HCT116 (cell line): ENCODE results near the gene GRIK4. TPM values are rescaled to one million over a fixed set of nuclear protein-coding genes. Genes with fewer than 3 reads are reported as not detected.

ENCODE experiments used
- ATAC-seq: fragments of 200-7000 bp; cut with Tn5 transposase; 2 replicates; pipeline ENCODE4 v1.9.1; 2020; ENCODE audit warnings: mild to moderate bottlenecking, moderate library complexity
- BruUV-seq: library from RNA; stranded (reverse); fragments of 400-500 nt; replicated peaks from 2 replicates; lab custom pipeline; 2021; lab: Mats Ljungman, UMichigan
- CTCF ChIA-PET: fragments of 300-600 bp; sonication (Branson Sonifier 250); formaldehyde crosslinking; loops from one replicate; lab custom pipeline; 2021; ENCODE audit warnings: antibody characterized with exemption; lab: Charles Lee
- POLR2A ChIA-PET: fragments of 300-600, 350-600 bp; sonication (Branson Sonifier 250); formaldehyde crosslinking; loops from one replicate; lab custom pipeline; 2021; ENCODE audit warnings: antibody characterized with exemption; lab: Charles Lee
- RAD21 ChIA-PET, 2 experiments: fragments of 300-600 bp; sonication (Branson Sonifier 250); formaldehyde crosslinking; loops; one replicate each; lab custom pipeline; 2023; ENCODE audit warnings: low total read pairs in 2 of 2; ENCODE audit not compliant: uncharacterized antibody in 2 of 2, unreplicated experiment in 2 of 2, low non-redundant PET in 1 of 2; lab: Charles Lee
- DNase-seq: peaks from one replicate; pipeline ENCODE4 v3.0.0-alpha.2; 2010; ENCODE audit warnings: low read depth, low spot score
- H2AFZ ChIP-seq: fragments of 200-600 bp; shearing (Covaris generic), sonication (generic); 2 replicates; pipeline ENCODE4 v1.6.1; 2017; ENCODE audit warnings: low read depth, mixed run types, mixed read lengths, antibody characterized with exemption, low read length; ENCODE audit not compliant: poor library complexity, severe bottlenecking
- H3K27ac ChIP-seq: 2 replicates; pipeline ENCODE4 v1.5.1; 2012; ENCODE audit warnings: low read depth, low read length
- H3K27me3 ChIP-seq: fragments of 200-600 bp; sonication (generic); 2 replicates; pipeline ENCODE4 v1.6.1; 2016; ENCODE audit warnings: mixed run types, low read length, mixed read lengths; ENCODE audit not compliant: insufficient read depth
- H3K36me3 ChIP-seq, 2 experiments: fragments of 200-500 bp in 1 of 2; fragments of 200-600 bp in 1 of 2; sonication (Bioruptor generic) in 1 of 2; sonication (generic) in 1 of 2; 2 replicates each; pipeline versions ENCODE4 v1.5.1 to v1.6.1; 2014 to 2016; ENCODE audit warnings: low read length in 2 of 2, inconsistent platforms in 1 of 2, mixed read lengths in 1 of 2, mixed run types in 1 of 2; ENCODE audit not compliant: insufficient read depth in 2 of 2, control insufficient read depth in 1 of 2
- H3K4me1 ChIP-seq, 2 experiments: fragments of 200-600 bp in 1 of 2; sonication (generic) in 1 of 2; 2 replicates each; pipeline versions ENCODE4 v1.5.1 to v1.6.1; 2012 to 2017; ENCODE audit warnings: low read length in 2 of 2, inconsistent platforms in 1 of 2, mild to moderate bottlenecking in 1 of 2, mixed read lengths in 1 of 2, mixed run types in 1 of 2, moderate library complexity in 1 of 2; ENCODE audit not compliant: insufficient read depth in 2 of 2, control insufficient read depth in 1 of 2
- H3K4me2 ChIP-seq: fragments of 200-600 bp; sonication (generic); 2 replicates; pipeline ENCODE4 v1.6.1; 2017; ENCODE audit warnings: mixed run types, low read length, mixed read lengths
- H3K4me3 ChIP-seq, 2 experiments: fragments of 200-600 bp in 1 of 2; sonication (generic) in 1 of 2; replicated peaks in 1 of 2; 2 replicates each; pipeline ENCODE4 v1.5.1; 2011 to 2016; ENCODE audit warnings: low read length in 2 of 2, control low read depth in 1 of 2, low read depth in 1 of 2, mild to moderate bottlenecking in 1 of 2, mixed read lengths in 1 of 2, mixed run types in 1 of 2
- H3K79me2 ChIP-seq: fragments of 200-600 bp; sonication (generic); 2 replicates; pipeline ENCODE4 v1.6.1; 2017; ENCODE audit warnings: mild to moderate bottlenecking, mixed run types, low read length, moderate library complexity, mixed read lengths; ENCODE audit not compliant: insufficient read depth
- H3K9ac ChIP-seq: fragments of 200-600 bp; sonication (generic); 2 replicates; pipeline ENCODE4 v1.6.1; 2016; ENCODE audit warnings: low read length, mixed read lengths
- H3K9me2 ChIP-seq: fragments of 200-600 bp; sonication (generic), shearing (Covaris generic); 2 replicates; pipeline ENCODE4 v1.6.1; 2017; ENCODE audit warnings: mixed run types, mild to moderate bottlenecking, moderate library complexity; ENCODE audit not compliant: insufficient read depth
- H3K9me3 ChIP-seq, 2 experiments: fragments of 200-500 bp in 1 of 2; fragments of 200-600 bp in 1 of 2; sonication (Bioruptor generic) in 1 of 2; sonication (generic) in 1 of 2; 2 replicates each; pipeline ENCODE4 v1.6.1; 2014 to 2017; ENCODE audit warnings: low read length in 2 of 2, mixed read lengths in 2 of 2, inconsistent platforms in 1 of 2, low read depth in 1 of 2, mild to moderate bottlenecking in 1 of 2, mixed run types in 1 of 2, moderate library complexity in 1 of 2; ENCODE audit not compliant: control insufficient read depth in 1 of 2, insufficient read depth in 1 of 2
- H4K20me1 ChIP-seq: fragments of 200-600 bp; sonication (generic), shearing (Covaris generic); 2 replicates; pipeline ENCODE4 v1.6.1; 2017; ENCODE audit warnings: mixed run types, mild to moderate bottlenecking, moderate library complexity; ENCODE audit not compliant: insufficient read depth
- CBX3 ChIP-seq: IDR thresholded peaks from 2 replicates; pipeline ENCODE4 v1.6.1; 2012; ENCODE audit warnings: low read depth
- ELF1 ChIP-seq: IDR thresholded peaks from 2 replicates; pipeline ENCODE4 v1.6.1; 2012; ENCODE audit warnings: low read depth, borderline replicate concordance
- EZH2phosphoT487 ChIP-seq: fragments of 200-600 bp; IDR thresholded peaks from 2 replicates; pipeline ENCODE4 v1.6.1; 2018; ENCODE audit warnings: antibody characterized with exemption, borderline replicate concordance
- FOSL1 ChIP-seq: IDR thresholded peaks from 2 replicates; pipeline ENCODE4 v1.6.1; 2012; ENCODE audit warnings: low read depth
- JUND ChIP-seq: IDR thresholded peaks from 2 replicates; pipeline ENCODE4 v1.6.1; 2012
- POLR2AphosphoS5 ChIP-seq: IDR thresholded peaks from 2 replicates; pipeline ENCODE4 v1.6.1; 2011; ENCODE audit warnings: mild to moderate bottlenecking, low read depth, low read length, moderate library complexity
- RAD21 ChIP-seq: IDR thresholded peaks from 2 replicates; pipeline ENCODE4 v1.6.1; 2012; ENCODE audit warnings: low read depth, mild to moderate bottlenecking
- SIN3A ChIP-seq: IDR thresholded peaks from 2 replicates; pipeline ENCODE4 v1.6.1; 2012; ENCODE audit warnings: low read depth
- SRF ChIP-seq: IDR thresholded peaks from 2 replicates; pipeline ENCODE4 v1.6.1; 2012; ENCODE audit warnings: low read depth
- TCF7L2 ChIP-seq: IDR thresholded peaks from 2 replicates; pipeline ENCODE4 v1.7.0; 2011; ENCODE audit warnings: borderline replicate concordance, inconsistent platforms; ENCODE audit not compliant: insufficient read depth, insufficient read length; ENCODE audit errors: extremely low read depth
- ZFX ChIP-seq: fragments of 450-650 bp; IDR thresholded peaks from 2 replicates; pipeline ENCODE4 v1.6.1; 2017
- ZNF274 ChIP-seq: fragments of 200-500 bp; sonication (Bioruptor generic); IDR thresholded peaks from 2 replicates; pipeline ENCODE4 v1.6.1; 2014; ENCODE audit warnings: mild to moderate bottlenecking, low read depth, low read length, inconsistent platforms
- intact Hi-C: fragments of 100-400 bp; cut with micrococcal nuclease; formaldehyde crosslinking; loops from 2 replicates; pipeline ENCODE4 v1.10.0; 2022
- total RNA-seq: library from RNA; stranded (reverse); gene quantifications from one replicate; pipeline ENCODE4 v1.2.1, GENCODE V29; 2021; ENCODE audit not compliant: unreplicated experiment
- TF ChIP-seq, protein P1 (sequence below), 3 experiments: fragments of 200-600 bp in 1 of 3; sonication (generic) in 1 of 3; IDR thresholded peaks in 2 of 3; conservative IDR thresholded peaks in 1 of 3; 2 replicates each; pipeline ENCODE4 v1.5.1; 2012 to 2017; ENCODE audit warnings: low read depth in 2 of 3, low read length in 2 of 3, antibody characterized with exemption in 1 of 3, borderline replicate concordance in 1 of 3, control low read depth in 1 of 3, mild to moderate bottlenecking in 1 of 3, mixed read lengths in 1 of 3, mixed run types in 1 of 3, moderate library complexity in 1 of 3; ENCODE audit not compliant: insufficient read depth in 1 of 3
- TF ChIP-seq, protein P2 (sequence below): IDR thresholded peaks from 2 replicates; pipeline ENCODE4 v1.6.1; 2012; ENCODE audit warnings: low read depth
- TF ChIP-seq, protein P3 (sequence below): IDR thresholded peaks from 2 replicates; pipeline ENCODE4 v1.6.1; 2012

The GRIK4 gene
- total RNA-seq, 1 experiment from 2014 or later = 0.52 TPM

DNA sequence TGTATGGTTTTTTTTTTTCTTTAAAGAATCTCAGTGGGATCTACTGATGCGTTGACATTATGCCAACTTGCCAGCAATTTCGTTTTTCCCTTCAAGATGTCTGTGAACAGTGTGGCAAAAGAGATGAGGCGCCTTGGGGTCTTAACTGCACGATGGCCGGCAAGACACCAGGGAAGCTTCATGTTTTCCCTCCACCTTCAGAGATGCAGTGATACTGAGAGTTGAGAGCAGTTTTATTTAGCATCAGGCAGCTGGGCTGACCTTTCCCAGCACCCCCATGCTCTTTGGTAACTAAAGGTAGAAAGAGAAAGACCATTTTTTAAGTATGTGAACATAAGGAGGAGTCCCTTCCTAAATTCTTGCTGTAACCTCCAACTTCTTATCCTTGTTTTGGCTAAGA, 11.7 kb upstream of the GRIK4 start:
- Histone ChIP-seq H3K36me3 (no peaks in the 10 kb centered on the region), H3K4me2 (no peak overlapping the region), H3K4me3 (no peak overlapping the region), H4K20me1 (no peaks in the 10 kb centered on the region), H3K79me2 (no peaks in the 10 kb centered on the region), H3K27me3 (no peaks in the 10 kb centered on the region), H3K9me3 (no peaks in the 10 kb centered on the region), H3K27ac (no peak overlapping the region), H2AFZ (no peak overlapping the region), H3K4me1 (peaks cover 4 to 9% of the 10 kb centered on the region in 2 experiments; a peak in 3 of 4 replicates), H3K9me2 (no peaks in the 10 kb centered on the region), H3K9ac (no peak overlapping the region)
- intact Hi-C loops = no loop called here
- ChIA-PET RAD21 (no interaction called here), CTCF (interaction anchor here (1.1 kb wide), 1 partner anchor 9 kb away, joined by 3 read pairs; no protein-coding TSS in a partner anchor), POLR2A (no interaction called here)
- no TSS peak for BruUV-seq
- DNase-seq (no peak), ATAC-seq (no peak)
- TF ChIP-seq POLR2AphosphoS5 = no peak
- TF ChIP-seq ZFX = no peak

DNA sequence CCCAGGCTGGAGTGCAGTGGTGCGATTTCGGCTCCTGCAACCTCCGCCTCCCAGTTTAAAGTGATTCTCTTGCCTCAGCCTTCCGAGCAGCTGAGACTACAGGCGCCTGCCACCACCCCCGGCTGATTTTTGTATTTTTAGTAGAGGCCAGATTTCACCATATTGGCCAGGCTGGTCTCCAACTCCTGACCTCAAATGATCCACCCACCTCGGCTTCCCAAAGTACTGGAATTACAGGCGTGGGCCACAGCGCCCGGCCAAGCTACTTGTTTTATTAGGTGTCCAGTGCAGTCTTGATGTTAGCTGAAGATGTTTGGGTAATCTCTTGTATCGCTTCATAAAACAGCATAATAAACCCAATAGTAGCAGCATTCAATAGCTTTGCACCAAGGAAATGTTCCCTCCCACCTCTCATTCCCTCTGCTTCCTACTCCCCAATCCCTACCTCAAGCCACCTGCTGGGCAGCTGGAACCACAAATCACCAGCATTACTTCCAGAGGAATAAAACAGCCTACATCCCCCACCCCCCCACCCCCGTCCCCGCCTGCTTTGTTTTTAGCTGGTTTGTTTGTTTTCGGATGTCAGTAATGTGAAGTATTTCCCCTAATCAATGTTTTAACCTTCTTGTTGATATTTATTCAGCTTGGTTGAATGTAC, 11.0 kb upstream of the GRIK4 start:
- Histone ChIP-seq H3K4me2 (no peak overlapping the region), H2AFZ (no peak overlapping the region), H3K9ac (no peak overlapping the region), H3K36me3 (no peaks in the 10 kb centered on the region), H3K9me3 (no peaks in the 10 kb centered on the region), H3K27me3 (no peaks in the 10 kb centered on the region), H3K9me2 (no peaks in the 10 kb centered on the region), H3K79me2 (no peaks in the 10 kb centered on the region), H3K4me3 (no peak overlapping the region), H4K20me1 (no peaks in the 10 kb centered on the region), H3K4me1 (peaks cover 4 to 9% of the 10 kb centered on the region in 2 experiments; a peak in 3 of 4 replicates), H3K27ac (no peak overlapping the region)
- no peak for DNase-seq
- CTCF ChIA-PET = interaction anchor here (1.1 kb wide), 1 partner anchor 9 kb away, joined by 3 read pairs; no protein-coding TSS in a partner anchor
- intact Hi-C loops = no loop called here
- RAD21 ChIA-PET = no interaction called here
- ATAC-seq = peak; percentile 34; the same call in 1 of the 2 replicates
- POLR2A ChIA-PET = interaction anchor here (0.7 kb wide), 1 partner anchor 1107 kb away, joined by 4 read pairs; no protein-coding TSS in a partner anchor
- no TSS peak for BruUV-seq
- TF ChIP-seq TCF7L2 (no peak), EZH2phosphoT487 (no peak), JUND (no peak), ELF1 (no peak), ZFX (no peak), SIN3A (no peak), CBX3 (no peak), SRF (no peak), RAD21 (no peak), FOSL1 (no peak), ZNF274 (no peak)
- TF ChIP-seq, protein P1, sequence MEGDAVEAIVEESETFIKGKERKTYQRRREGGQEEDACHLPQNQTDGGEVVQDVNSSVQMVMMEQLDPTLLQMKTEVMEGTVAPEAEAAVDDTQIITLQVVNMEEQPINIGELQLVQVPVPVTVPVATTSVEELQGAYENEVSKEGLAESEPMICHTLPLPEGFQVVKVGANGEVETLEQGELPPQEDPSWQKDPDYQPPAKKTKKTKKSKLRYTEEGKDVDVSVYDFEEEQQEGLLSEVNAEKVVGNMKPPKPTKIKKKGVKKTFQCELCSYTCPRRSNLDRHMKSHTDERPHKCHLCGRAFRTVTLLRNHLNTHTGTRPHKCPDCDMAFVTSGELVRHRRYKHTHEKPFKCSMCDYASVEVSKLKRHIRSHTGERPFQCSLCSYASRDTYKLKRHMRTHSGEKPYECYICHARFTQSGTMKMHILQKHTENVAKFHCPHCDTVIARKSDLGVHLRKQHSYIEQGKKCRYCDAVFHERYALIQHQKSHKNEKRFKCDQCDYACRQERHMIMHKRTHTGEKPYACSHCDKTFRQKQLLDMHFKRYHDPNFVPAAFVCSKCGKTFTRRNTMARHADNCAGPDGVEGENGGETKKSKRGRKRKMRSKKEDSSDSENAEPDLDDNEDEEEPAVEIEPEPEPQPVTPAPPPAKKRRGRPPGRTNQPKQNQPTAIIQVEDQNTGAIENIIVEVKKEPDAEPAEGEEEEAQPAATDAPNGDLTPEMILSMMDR (IDR thresholded peaks at IDR 0.05 in 2 of 3, conservative IDR thresholded peaks at IDR 0.05 in 1 of 3; ENCODE audit: borderline replicate concordance in 1 of 3, insufficient read depth in 1 of 3, low read depth in 2 of 3, low read length in 2 of 3) = no peak
- TF ChIP-seq, protein P2, sequence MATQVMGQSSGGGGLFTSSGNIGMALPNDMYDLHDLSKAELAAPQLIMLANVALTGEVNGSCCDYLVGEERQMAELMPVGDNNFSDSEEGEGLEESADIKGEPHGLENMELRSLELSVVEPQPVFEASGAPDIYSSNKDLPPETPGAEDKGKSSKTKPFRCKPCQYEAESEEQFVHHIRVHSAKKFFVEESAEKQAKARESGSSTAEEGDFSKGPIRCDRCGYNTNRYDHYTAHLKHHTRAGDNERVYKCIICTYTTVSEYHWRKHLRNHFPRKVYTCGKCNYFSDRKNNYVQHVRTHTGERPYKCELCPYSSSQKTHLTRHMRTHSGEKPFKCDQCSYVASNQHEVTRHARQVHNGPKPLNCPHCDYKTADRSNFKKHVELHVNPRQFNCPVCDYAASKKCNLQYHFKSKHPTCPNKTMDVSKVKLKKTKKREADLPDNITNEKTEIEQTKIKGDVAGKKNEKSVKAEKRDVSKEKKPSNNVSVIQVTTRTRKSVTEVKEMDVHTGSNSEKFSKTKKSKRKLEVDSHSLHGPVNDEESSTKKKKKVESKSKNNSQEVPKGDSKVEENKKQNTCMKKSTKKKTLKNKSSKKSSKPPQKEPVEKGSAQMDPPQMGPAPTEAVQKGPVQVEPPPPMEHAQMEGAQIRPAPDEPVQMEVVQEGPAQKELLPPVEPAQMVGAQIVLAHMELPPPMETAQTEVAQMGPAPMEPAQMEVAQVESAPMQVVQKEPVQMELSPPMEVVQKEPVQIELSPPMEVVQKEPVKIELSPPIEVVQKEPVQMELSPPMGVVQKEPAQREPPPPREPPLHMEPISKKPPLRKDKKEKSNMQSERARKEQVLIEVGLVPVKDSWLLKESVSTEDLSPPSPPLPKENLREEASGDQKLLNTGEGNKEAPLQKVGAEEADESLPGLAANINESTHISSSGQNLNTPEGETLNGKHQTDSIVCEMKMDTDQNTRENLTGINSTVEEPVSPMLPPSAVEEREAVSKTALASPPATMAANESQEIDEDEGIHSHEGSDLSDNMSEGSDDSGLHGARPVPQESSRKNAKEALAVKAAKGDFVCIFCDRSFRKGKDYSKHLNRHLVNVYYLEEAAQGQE = no peak
- TF ChIP-seq, protein P3, sequence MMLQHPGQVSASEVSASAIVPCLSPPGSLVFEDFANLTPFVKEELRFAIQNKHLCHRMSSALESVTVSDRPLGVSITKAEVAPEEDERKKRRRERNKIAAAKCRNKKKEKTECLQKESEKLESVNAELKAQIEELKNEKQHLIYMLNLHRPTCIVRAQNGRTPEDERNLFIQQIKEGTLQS = no peak
